Endothelial cell of umbilical vein (primary cell): ENCODE measurements around the gene ZSCAN20. TPM values are rescaled to one million over a fixed set of nuclear protein-coding genes. Genes with fewer than 3 reads are reported as not detected.

ENCODE experiments used
- BruUV-seq: library from RNA; stranded (reverse); fragments of 400-500 nt; replicated peaks from 2 replicates; lab custom pipeline; 2021; lab: Mats Ljungman, UMichigan
- CTCF ChIA-PET: fragments of 300-600, 350-600 bp; sonication (Branson Sonifier 250); formaldehyde crosslinking; loops from one replicate; lab custom pipeline; 2021; ENCODE audit warnings: antibody characterized with exemption, inconsistent platforms; lab: Charles Lee
- POLR2A ChIA-PET: fragments of 300-600, 350-600 bp; sonication (Branson Sonifier 250); formaldehyde crosslinking; loops from one replicate; lab custom pipeline; 2021; ENCODE audit warnings: antibody characterized with exemption, inconsistent platforms; lab: Charles Lee
- DNase-seq: peaks from one replicate; pipeline ENCODE4 v3.0.0-alpha.2; 2011; ENCODE audit warnings: low read depth, low spot score
- FAIRE-seq: peaks from 2 replicates; lab custom pipeline; 2011; peaks lifted over from hg19 to GRCh38; lab: Jason Lieb, UNC
- H2AFZ ChIP-seq: 2 replicates; pipeline ENCODE4 v1.6.0; 2012; ENCODE audit warnings: low read depth, low read length, control low read depth, inconsistent platforms
- H3K27ac ChIP-seq: 2 replicates; pipeline ENCODE4 v1.5.1; 2011; ENCODE audit warnings: low read depth, mild to moderate bottlenecking, control low read depth, low read length, moderate library complexity; ENCODE audit not compliant: insufficient read depth
- H3K27me3 ChIP-seq, 2 experiments: 2 replicates each; pipeline versions ENCODE4 v1.6.0 to v1.6.1; 2011; ENCODE audit warnings: low read length in 2 of 2, mixed read lengths in 1 of 2; ENCODE audit not compliant: control insufficient read depth in 2 of 2, insufficient read depth in 2 of 2
- H3K36me3 ChIP-seq, 2 experiments: 2 replicates in 1 of 2; 3 replicates in 1 of 2; pipeline ENCODE4 v1.5.1; 2011; ENCODE audit warnings: low read length in 2 of 2, mild to moderate bottlenecking in 1 of 2, moderate library complexity in 1 of 2; ENCODE audit not compliant: control insufficient read depth in 2 of 2, insufficient read depth in 2 of 2; ENCODE audit errors: extremely low read depth in 1 of 2
- H3K4me1 ChIP-seq: 3 replicates; pipeline ENCODE4 v1.5.1; 2011; ENCODE audit warnings: mild to moderate bottlenecking, low read length; ENCODE audit not compliant: control insufficient read depth, insufficient read depth; ENCODE audit errors: extremely low read depth
- H3K4me2 ChIP-seq: 2 replicates; pipeline ENCODE4 v1.6.1; 2011; ENCODE audit warnings: low read length, control low read depth, mixed read lengths; ENCODE audit not compliant: insufficient read depth
- H3K4me3 ChIP-seq, 3 experiments: fragments of 200-600 bp in 1 of 3; sonication (generic), shearing (Covaris generic) in 1 of 3; replicated peaks in 1 of 3; 2 replicates each; pipeline ENCODE4 v1.5.1; 2011 to 2016; ENCODE audit warnings: control low read depth in 3 of 3, low read length in 3 of 3, mild to moderate bottlenecking in 2 of 3, inconsistent platforms in 1 of 3, low read depth in 1 of 3, moderate library complexity in 1 of 3; ENCODE audit not compliant: insufficient read depth in 1 of 3
- H3K79me2 ChIP-seq: 2 replicates; pipeline ENCODE4 v1.6.0; 2012; ENCODE audit warnings: low read length, inconsistent platforms; ENCODE audit not compliant: control insufficient read depth, insufficient read depth
- H3K9ac ChIP-seq: replicated peaks from 2 replicates; pipeline ENCODE3; 2011; ENCODE audit warnings: low read length, control low read depth; ENCODE audit not compliant: insufficient read depth; ENCODE audit errors: extremely low read depth
- H3K9me1 ChIP-seq: replicated peaks from 3 replicates; pipeline ENCODE4 v1.6.0; 2011; ENCODE audit warnings: mild to moderate bottlenecking, low read length; ENCODE audit not compliant: control insufficient read depth, insufficient read depth; ENCODE audit errors: extremely low read depth
- H3K9me3 ChIP-seq: replicated peaks from 2 replicates; pipeline ENCODE4 v1.5.1; 2012; ENCODE audit warnings: low read length, inconsistent platforms; ENCODE audit not compliant: control insufficient read depth, insufficient read depth
- H4K20me1 ChIP-seq: replicated peaks from 2 replicates; pipeline ENCODE3; 2011; ENCODE audit warnings: mild to moderate bottlenecking, low read length; ENCODE audit not compliant: control insufficient read depth, insufficient read depth; ENCODE audit errors: extremely low read depth
- EZH2 ChIP-seq: IDR thresholded peaks from 2 replicates; pipeline ENCODE4 v1.6.1; 2012; ENCODE audit warnings: borderline replicate concordance, low read depth, mild to moderate bottlenecking, moderate library complexity, low read length, inconsistent platforms; ENCODE audit not compliant: severe bottlenecking
- FOS ChIP-seq: IDR thresholded peaks from 2 replicates; pipeline ENCODE4 v1.6.1; 2011; ENCODE audit warnings: mild to moderate bottlenecking, low read length, moderate library complexity, borderline replicate concordance; ENCODE audit not compliant: insufficient read depth
- GATA2 ChIP-seq: IDR thresholded peaks from 2 replicates; pipeline ENCODE4 v1.7.0; 2011; ENCODE audit warnings: low read depth, mild to moderate bottlenecking, moderate library complexity, mixed read lengths, low read length; ENCODE audit not compliant: insufficient read length, insufficient read depth
- JUN ChIP-seq: IDR thresholded peaks from 2 replicates; pipeline ENCODE4 v1.6.1; 2011; ENCODE audit warnings: borderline replicate concordance, low read depth; ENCODE audit not compliant: insufficient read length, insufficient read depth
- MYC ChIP-seq: IDR thresholded peaks from one replicate; pipeline ENCODE4 v1.6.1; 2011; ENCODE audit warnings: mild to moderate bottlenecking, low read depth, low read length
- POLR2A ChIP-seq: IDR thresholded peaks from 2 replicates; pipeline ENCODE4 v1.6.1; 2012; ENCODE audit warnings: low read depth, mild to moderate bottlenecking, control low read depth, low read length
- POLR2AphosphoS5 ChIP-seq: IDR thresholded peaks from 2 replicates; pipeline ENCODE4 v1.6.1; 2012; ENCODE audit warnings: low read depth, mild to moderate bottlenecking, control low read depth, low read length, moderate library complexity; ENCODE audit not compliant: insufficient read depth
- dilution Hi-C: fragments of 300-500 bp; cut with MboI; formaldehyde crosslinking; loops from one replicate; pipeline ENCODE4 v1.15.0; 2019; ENCODE audit warnings: low sequenced_read_pairs; ENCODE audit not compliant: extremely low pct_ligation_motif_present
- intact Hi-C: fragments of 100-400 bp; cut with micrococcal nuclease; formaldehyde crosslinking; loops from one replicate; pipeline ENCODE4 v1.10.0; 2022
- polyA plus RNA-seq, 4 experiments: library from polyadenylated mRNA; depleted of rRNA in 3 of 4; stranded (reverse) in 3 of 4; unstranded in 1 of 4; fragments of >200 nt; gene quantifications; 2 replicates each; pipeline versions ENCODE4 v1.2.1 to v1.2.3, GENCODE V29; 2011 to 2012; ENCODE audit warnings: missing spikeins in 1 of 4
- total RNA-seq: library from RNA; stranded (reverse); gene quantifications from 2 replicates; pipeline ENCODE4 v1.2.3, GENCODE V29; 2021
- TF ChIP-seq, protein P1 (sequence below): IDR thresholded peaks from 2 replicates; pipeline ENCODE4 v1.6.1; 2011; ENCODE audit not compliant: insufficient read depth, insufficient read length
- TF ChIP-seq, protein P2 (sequence below), 2 donors: IDR thresholded peaks; 1 replicate in 1 of 2; 2 replicates in 1 of 2; pipeline ENCODE4 v1.5.1; 2011; ENCODE audit warnings: low read length in 2 of 2, mild to moderate bottlenecking in 2 of 2, moderate library complexity in 2 of 2, control low read depth in 1 of 2, inconsistent platforms in 1 of 2, low read depth in 1 of 2; ENCODE audit not compliant: insufficient read depth in 1 of 2; ENCODE audit errors: extremely low read depth in 1 of 2

ZSCAN20 gene
- total and polyA plus RNA-seq, 2 donors (not counting 3 experiments of a cell fraction or from before 2014, with no cell fraction given), result 1.2 to 5.8 TPM

DNA sequence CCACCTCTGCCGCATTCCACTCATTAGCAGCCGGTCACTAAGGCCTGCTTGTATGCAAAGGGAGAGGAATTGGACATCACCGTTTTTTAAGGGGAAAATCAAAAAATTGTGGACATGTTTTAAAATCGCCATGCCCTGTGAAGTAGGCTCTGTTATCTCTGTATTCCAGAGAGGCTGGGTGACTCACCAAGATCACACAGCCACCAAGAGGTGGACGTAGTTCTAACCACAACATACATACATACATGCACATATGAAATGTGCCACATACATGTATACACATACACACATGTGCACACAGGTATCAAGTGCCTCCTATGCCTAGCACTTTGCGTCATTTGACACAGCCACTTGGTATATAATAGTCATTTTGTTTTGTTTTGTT lies 16.0 kb upstream of the ZSCAN20 start:
- H4K20me1 ChIP-seq, result no peaks in the 10 kb centered on the region
- H3K9me1 ChIP-seq, result no peaks in the 10 kb centered on the region
- H3K9ac ChIP-seq, result no peak overlapping the region
- H3K27ac ChIP-seq, result no peak overlapping the region
- H3K4me2 ChIP-seq, result no peak overlapping the region
- DNase-seq, result no peak
- intact Hi-C loops, result loop anchor here (1.0 to 5.0 kb wide), 4 partner anchors 64 to 344 kb away; no protein-coding TSS in a partner anchor
- no peak overlapping the region for H2AFZ ChIP-seq
- ChIA-PET CTCF (interaction anchor here (0.5 to 1.9 kb wide), 27 partner anchors 9 to 363 kb away, joined by 3 to 26 read pairs (median 4); partner anchors contain the start of genes A3GALT2 and PHC2), POLR2A (interaction anchor here (1.4 kb wide), 1 partner anchor 161 kb away, joined by 8 read pairs; no protein-coding TSS in a partner anchor)
- no peaks in the 10 kb centered on the region for H3K36me3 ChIP-seq
- no peak overlapping the region for H3K4me3 ChIP-seq
- no peaks in the 10 kb centered on the region for H3K79me2 ChIP-seq
- no peaks in the 10 kb centered on the region for H3K27me3 ChIP-seq
- peaks cover 16% of the 10 kb centered on the region for H3K4me1 ChIP-seq
- no peak for FAIRE-seq
- dilution Hi-C loops, result no loop called here
- H3K9me3 ChIP-seq, result no peaks in the 10 kb centered on the region
- BruUV-seq, result no TSS peak
- TF ChIP-seq POLR2A (no peak), MYC (no peak), POLR2AphosphoS5 (no peak), JUN (no peak), EZH2 (no peak), FOS (no peak), GATA2 (no peak)
- TF ChIP-seq, protein P1, sequence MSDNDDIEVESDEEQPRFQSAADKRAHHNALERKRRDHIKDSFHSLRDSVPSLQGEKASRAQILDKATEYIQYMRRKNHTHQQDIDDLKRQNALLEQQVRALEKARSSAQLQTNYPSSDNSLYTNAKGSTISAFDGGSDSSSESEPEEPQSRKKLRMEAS, result no peak
- TF ChIP-seq, protein P2, sequence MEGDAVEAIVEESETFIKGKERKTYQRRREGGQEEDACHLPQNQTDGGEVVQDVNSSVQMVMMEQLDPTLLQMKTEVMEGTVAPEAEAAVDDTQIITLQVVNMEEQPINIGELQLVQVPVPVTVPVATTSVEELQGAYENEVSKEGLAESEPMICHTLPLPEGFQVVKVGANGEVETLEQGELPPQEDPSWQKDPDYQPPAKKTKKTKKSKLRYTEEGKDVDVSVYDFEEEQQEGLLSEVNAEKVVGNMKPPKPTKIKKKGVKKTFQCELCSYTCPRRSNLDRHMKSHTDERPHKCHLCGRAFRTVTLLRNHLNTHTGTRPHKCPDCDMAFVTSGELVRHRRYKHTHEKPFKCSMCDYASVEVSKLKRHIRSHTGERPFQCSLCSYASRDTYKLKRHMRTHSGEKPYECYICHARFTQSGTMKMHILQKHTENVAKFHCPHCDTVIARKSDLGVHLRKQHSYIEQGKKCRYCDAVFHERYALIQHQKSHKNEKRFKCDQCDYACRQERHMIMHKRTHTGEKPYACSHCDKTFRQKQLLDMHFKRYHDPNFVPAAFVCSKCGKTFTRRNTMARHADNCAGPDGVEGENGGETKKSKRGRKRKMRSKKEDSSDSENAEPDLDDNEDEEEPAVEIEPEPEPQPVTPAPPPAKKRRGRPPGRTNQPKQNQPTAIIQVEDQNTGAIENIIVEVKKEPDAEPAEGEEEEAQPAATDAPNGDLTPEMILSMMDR (IDR thresholded peaks at IDR 0.05; ENCODE audit: extremely low read depth in 1 of 2, insufficient read depth in 1 of 2, low read depth in 1 of 2, low read length in 2 of 2), result no peak
